ENCODE results near the gene UBE2O.

Gene UBE2O

GRCh38 chr17:76484228-76484725 lies 31.3 kb upstream of the UBE2O start:
- no peak for DNase-seq

DNA sequence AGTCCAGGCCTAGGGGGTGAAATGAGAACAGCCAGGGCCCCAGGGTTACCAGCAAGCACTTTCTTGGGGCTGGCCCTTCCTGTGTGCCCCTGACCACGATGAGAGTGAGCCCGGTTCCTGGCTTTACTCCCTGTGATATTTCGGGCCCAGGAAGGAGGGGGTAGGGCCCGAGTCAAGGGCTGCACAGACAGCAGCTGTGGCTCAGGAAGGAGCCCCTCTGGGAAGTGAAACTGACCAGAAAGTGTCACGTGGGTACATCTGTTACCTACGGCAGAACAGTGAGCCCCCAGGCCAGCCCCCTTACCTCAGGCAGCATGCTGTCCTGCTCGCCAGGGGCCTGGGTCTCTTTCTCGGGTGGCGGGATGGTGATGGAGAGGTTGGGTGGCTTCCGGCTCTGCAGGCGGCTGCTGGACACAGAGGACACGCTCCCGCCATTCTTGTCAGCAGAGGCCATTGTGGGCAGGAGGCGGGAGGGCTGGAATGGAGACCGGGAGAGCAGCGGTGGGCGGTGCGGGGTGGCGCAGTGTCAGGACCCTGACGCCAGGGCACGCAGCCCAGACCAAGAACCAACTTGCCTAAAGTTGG lies 28.2 kb upstream of the UBE2O start:
- DNase-seq: no peak

- DNase-seq: no peak
These were observed 27.7 kb upstream of the UBE2O start for GRCh38 chr17:76480632-76481031.

DNA sequence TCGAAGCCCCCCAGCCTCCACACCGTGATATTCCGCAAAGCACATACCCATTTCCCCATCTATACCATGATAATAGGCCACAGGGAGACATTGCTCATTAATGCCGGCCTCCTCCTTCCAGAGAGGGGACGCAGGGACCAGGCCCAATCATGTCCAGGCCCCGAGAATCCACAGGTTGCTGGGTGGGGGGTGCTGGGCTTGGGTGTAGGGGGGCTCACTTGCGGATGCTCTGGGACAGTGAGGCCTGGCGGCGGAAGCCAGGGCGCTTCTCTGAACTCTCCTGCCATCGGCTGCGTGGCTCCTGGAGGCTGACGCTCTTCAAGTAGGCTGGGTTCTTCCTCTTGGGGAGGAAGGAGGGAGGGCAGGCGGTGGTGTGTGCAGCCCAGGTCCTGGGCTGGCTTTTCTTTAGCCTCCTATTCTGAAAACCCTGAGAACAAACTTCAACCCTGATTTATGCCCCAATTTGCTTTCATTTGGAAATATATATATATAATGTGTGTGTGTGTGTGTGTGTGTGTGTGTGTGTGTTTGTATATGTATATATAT lies 26.6 kb upstream of the UBE2O start:
- no peak for DNase-seq

DNA sequence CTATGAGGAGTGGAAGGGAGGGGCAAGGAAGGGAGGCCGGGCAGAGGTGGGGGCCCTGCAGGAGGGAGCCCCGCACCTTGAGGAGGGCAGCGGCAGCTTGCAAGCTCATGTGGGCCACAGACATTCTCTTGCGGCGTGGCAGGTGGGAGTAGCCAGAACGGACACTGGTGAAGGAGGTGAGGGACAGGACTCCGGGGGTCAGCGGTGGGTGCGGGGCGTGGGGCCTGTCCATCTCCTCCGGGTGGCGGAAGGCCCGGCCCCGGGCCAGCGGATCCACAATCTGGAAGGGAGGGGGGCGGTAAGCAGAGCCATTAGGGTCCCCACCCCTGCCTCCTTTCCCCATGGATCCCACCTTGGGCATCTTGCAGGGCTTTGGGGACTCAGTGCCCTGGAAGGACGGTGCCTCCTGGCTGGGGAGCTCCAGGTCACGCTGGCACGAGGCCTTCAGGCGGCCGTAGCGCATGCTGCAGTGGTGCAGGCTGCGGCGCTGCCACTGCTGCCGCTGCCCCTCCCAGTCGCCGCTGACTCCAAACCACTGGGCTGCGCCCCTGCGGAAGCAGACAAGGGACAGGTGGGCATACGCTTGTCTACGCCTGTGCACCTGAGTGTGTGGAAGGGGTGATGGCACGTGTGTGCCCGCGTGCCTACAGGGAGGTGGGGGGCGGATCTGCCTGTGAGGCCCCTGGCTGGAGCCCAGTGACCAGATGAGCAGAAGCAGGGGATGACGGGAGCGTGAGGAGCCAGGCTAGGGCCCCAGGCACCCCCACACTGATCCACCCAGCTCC lies 26.0 kb upstream of the UBE2O start:
- DNase-seq: no peak

DNA sequence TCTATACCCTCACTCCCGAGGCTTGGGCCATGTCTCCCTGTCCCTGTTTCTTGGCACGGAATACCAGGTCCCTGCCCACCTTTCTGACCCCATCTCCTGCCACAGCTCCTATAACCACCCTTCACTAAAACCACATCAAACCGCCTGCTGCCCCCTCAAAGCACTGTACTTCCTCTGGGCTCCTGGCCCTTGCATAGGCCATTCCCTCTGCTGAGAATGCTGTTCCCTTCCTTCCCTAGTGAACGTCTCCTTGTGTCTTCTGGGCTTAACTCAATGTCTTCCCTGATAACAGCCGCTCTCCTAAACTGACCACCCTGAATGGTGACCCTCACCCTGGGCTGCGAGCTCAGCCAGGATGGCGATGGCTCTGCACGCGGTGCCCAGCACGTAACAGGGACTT lies 25.1 kb upstream of the UBE2O start:
- no peak for DNase-seq

- no peak for DNase-seq
These were observed 24.6 kb upstream of the UBE2O start for GRCh38 chr17:76477576-76477975.

DNA sequence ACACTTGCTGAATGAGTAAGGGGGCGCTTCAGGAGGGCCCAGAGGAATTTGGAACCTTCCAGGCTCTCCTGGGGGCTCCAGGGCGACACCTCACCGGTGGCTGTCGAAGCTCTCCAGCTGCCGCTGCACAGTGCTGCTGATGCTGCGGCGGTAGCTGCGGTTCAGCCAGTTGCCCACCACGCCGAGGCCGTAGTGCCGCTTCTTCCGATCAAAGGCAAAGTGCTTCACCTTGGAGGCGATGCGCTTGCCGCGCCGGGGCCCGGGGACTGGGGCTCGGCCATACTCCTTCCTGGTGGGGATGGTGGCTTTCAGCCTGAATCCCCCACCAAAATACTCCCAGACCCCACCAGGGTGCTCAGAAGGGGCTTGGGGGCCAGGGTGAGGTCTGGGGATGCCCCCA lies 23.8 kb upstream of the UBE2O start:
- DNase-seq: no peak

- DNase-seq: no peak
These were observed 22.4 kb upstream of the UBE2O start for GRCh38 chr17:76475302-76475701.

- DNase-seq: no peak
These were observed 21.9 kb upstream of the UBE2O start for GRCh38 chr17:76474894-76475293.

- no peak for DNase-seq
These were observed 21.3 kb upstream of the UBE2O start for GRCh38 chr17:76474238-76474637.

GRCh38 chr17:76473541-76473985 lies 20.6 kb upstream of the UBE2O start:
- DNase-seq: peak; percentile 47

GRCh38 chr17:76472726-76473125 lies 19.8 kb upstream of the UBE2O start:
- no peak for DNase-seq

GRCh38 chr17:76472258-76472645 lies 19.3 kb upstream of the UBE2O start:
- no peak for DNase-seq

DNA sequence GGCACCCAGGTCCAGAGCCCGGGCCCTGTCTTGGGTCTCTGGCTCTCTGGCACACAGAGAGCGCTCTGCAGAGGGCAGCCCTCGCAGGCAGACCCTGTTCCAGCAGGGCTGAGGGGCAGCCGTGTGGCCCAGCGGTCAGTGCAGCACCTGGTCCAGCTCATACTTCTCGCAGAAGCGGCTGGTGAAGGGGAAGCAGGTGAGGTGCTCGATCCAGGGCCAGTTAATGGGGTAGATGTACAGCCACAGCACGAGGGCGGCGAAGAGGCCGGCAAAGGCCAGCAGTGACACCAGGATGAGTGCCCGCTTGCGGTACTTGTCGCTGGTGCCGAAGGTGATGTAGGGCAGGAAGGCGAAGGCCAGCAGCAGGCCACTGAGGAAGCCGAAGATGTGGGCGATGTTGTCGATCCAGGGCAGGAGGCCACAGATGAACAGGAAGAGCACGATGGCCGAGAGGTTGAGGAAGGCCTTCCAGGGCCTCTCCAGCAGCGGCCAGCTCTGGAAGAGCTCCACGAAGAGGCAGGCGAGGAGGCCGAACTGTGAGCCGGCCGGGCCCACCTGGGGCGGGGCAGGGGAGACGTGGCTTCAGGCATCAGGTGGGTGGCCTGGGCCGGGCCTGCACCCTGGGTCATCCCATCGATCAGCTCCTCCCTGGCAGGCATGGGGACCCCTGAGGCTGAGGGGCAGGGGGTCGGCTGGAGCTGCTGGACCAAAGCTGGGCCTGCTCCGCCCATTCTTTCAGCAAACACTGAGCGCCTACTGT lies 18.7 kb upstream of the UBE2O start:
- no peak for DNase-seq

DNA sequence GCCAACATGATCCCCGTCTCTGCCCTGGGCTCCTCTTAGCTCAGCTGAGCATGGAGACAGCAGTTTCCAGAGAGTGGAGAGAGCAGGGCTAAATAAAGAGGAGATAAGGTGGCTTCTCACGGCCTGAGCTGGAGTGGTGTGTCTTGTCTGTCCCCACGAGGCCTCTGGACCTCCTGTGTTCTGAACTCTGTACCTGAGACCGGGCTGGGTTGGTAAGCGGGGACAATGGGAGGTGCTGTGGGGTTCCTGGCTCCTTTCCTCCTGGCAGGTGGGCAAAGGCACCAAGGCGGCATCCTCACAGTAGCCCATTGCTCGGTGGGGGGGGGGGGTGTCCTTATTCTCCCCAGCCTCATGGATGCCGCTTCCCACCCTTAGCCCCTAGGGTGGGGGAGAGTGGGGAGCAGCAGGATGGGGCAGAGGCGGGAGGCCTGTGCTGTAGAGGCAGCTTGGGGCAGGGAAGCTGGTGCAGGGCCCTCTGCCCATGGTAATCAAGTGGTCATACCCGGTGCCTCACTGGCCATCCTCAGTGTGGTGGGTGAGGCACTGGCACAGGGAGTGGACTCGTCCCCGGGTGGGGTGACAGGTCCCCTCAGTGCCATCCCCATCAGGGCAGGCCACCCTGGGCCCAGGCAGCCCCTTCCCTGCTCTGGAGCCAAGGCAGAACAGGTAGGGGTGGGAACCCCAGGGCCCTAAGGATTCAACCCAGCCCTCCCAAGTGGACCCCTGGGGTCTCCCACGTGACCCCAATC lies 17.2 kb upstream of the UBE2O start:
- DNase-seq: no peak

DNA sequence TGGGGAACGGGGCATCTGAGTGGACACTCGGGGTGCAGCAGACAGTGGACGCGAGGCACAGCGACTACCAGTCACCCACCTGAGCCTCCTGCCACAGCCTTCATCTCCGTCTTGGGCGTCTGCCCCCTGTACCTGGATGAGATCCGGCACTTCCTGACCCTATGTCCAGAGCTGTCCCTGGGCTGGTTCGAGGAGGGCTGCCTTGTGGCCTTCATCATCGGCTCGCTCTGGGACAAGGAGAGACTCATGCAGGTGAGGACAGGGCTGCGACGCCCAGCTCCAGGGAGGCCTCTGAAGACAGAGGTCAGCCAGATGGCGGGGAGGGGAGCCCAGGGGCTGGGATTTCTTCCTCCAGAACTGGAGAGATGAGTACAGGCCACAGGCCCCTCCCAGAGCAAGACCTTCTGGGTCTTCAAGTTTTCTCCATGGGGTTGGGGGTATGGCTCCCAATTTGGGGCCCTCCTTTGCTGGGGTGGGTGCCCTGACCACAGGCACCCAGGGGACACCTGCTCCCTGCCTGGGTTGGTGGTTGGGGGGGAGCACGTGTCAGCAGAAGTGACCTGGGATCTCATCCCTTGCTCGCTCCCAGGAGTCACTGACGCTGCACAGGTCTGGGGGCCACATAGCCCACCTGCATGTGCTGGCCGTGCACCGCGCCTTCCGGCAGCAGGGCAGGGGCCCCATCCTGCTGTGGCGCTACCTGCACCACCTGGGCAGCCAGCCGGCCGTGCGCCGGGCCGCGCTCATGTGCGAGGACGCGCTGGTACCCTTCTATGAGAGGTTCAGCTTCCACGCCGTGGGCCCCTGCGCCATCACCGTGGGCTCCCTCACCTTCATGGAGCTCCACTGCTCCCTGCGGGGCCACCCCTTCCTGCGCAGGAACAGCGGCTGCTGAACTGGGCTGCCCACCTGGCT lies 16.4 kb upstream of the UBE2O start:
- no peak for DNase-seq

GRCh38 chr17:76468634-76469010 lies 15.7 kb upstream of the UBE2O start:
- DNase-seq: no peak

DNA sequence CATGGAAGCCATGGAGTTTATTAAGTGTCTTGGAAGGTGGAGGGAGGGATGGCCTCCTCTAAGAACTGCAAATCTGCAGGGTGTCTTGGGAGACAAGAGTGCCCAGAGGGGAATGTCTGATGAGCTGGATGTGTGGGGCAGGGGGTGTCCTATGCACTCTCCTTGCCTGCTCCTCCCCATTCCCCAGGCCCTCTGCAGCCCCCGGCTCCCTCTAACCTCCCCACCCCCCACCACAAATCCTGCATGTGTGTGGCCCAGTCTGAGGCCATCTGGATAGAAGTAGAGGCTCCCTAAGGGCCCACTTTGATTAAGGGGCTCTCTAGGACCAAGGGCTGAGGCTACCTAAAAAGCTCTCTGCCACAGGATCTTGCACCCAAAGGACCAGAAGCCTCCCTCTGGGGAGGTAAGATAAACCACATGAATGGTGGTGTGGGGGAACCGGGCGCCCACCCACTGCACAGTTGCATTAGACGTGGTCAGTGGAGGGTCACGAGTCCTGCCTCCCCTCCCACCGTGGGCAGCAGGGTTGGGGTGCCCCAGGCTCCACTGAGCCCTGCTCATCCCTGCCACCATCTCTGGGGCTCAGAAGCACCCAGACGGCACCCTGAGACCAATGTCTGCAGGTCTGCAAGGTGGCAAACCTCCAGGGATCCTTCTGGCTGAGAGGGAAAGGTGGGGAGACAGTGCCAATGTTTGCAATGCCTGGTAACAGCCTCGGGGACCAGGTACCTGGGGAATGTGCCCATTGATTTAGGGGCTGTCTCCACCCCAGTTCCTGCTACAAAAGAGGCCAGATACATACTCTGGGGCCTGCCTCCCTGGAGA lies 15.1 kb upstream of the UBE2O start:
- DNase-seq: no peak

DNA sequence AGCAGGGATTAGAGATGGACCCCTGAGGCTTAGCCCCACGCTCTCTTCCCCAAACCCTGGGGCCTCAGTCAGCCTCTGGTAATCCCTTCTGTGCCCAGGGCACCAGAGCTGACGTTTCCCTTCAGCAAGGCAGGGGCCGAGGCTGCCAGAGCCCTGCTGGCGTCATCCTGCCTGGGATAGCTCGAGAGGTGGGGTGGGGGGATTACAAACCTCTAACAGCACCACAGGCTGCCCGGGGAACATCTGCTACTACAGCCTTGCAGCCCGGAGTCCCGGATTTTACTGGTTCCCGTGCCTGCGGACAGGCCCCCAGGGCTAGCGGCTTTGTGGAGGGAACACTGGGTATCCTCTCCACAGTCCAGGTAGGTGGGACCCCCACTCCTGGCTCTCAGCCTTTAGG lies 14.4 kb upstream of the UBE2O start, which contains the start of gene AANAT:
Gene AANAT, plus strand, starts transcription at position 238 of the 400 bp plus-strand sequence. CDS start 1,144 bp downstream, outside the sequence.
- no peak for DNase-seq

DNA sequence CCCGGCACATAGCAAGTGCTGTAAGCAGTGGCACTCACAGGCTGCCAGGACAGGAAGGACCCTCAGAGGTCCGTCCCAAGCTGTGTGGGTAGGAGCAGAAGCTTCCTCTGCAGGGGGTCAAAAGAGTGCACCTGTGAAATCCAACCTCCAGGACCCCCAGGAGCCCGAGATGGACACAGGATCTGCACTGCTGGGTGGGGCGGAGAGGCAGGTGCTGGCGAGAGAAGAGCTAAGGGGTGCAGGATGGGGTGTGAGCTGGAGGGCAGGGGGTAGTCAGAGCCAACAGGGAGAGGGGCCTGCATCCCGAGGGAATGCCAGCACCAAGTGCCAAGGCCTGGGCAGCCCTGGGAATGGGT lies 13.8 kb upstream of the UBE2O start:
- DNase-seq: no peak
